Stimulated activated naive CD4-positive, alpha-beta T cell treated with Interleukin-2 at 50 U/mL for 16 hours (primary cell): ENCODE results near the gene GABARAP.

Source experiments
- DNase-seq: peaks from one replicate; lab custom pipeline; 2025; lab: John Stamatoyannopoulos, UW

GABARAP gene

GRCh38 chr17:7222093-7222971 lies 19.9 kb downstream of the GABARAP start:
- no peak for DNase-seq

GRCh38 chr17:7221278-7222092 lies 20.8 kb downstream of the GABARAP start:
- no peak for DNase-seq

GRCh38 chr17:7220593-7221277 lies 21.5 kb downstream of the GABARAP start:
- DNase-seq = peak; percentile 48

GRCh38 chr17:7219812-7220592 lies 22.2 kb downstream of the GABARAP start, which contains the start of the genes ACADVL and DLG4:
TSS of gene ACADVL (plus strand) at chr17:7219938. CDS start at chr17:7219985, 47 bp downstream.
TSS of gene DLG4 (minus strand) at chr17:7219836.
- DNase-seq = peak; percentile 77

GRCh38 chr17:7219229-7219811 lies 22.9 kb downstream of the GABARAP start:
- DNase-seq = no peak

GRCh38 chr17:7218758-7219157 lies 23.5 kb downstream of the GABARAP start:
- DNase-seq = no peak

GRCh38 chr17:7218166-7218565 lies 24.1 kb downstream of the GABARAP start:
- no peak for DNase-seq

GRCh38 chr17:7217113-7217987 lies 24.9 kb downstream of the GABARAP start:
- no peak for DNase-seq

- DNase-seq = no peak
These were observed 25.8 kb downstream of the GABARAP start for GRCh38 chr17:7216242-7217112.

- DNase-seq = no peak
These were observed 26.5 kb downstream of the GABARAP start for GRCh38 chr17:7215652-7216180.

- DNase-seq = no peak
These were observed 27.1 kb downstream of the GABARAP start for GRCh38 chr17:7215136-7215638.

GRCh38 chr17:7214300-7215135 lies 27.7 kb downstream of the GABARAP start:
- peak; percentile 99 for DNase-seq

GRCh38 chr17:7213895-7214299 lies 28.4 kb downstream of the GABARAP start:
- peak; percentile 70 for DNase-seq

GRCh38 chr17:7211491-7212273 lies 30.6 kb downstream of the GABARAP start:
- no peak for DNase-seq

GRCh38 chr17:7208754-7209460 lies 33.3 kb downstream of the GABARAP start:
- DNase-seq = no peak

- no peak for DNase-seq
These were observed 34.1 kb downstream of the GABARAP start for GRCh38 chr17:7208027-7208571.
